Measurements from ENCODE around the gene RAB3GAP1.

- TF ChIP-seq CTCF (IDR thresholded peaks at IDR 0.05; ENCODE audit: low read depth, low read length) (no peak), POLR2A (IDR thresholded peaks at IDR 0.05; ENCODE audit: extremely low read depth, insufficient read length) (no peak), MYC (IDR thresholded peaks at IDR 0.05; ENCODE audit: low read depth, low read length) (no peak), MAX (IDR thresholded peaks at IDR 0.05; ENCODE audit: low read depth, low read length) (no peak)
These were observed 11.1 kb downstream of the RAB3GAP1 start for GRCh38 chr2:135063210-135063609.

All from NB4 (cell line).